GM23248 (cell line): Measurements from ENCODE around the gene SHROOM2. TPM values are rescaled to one million over a fixed set of nuclear protein-coding genes. Genes with fewer than 3 reads are reported as not detected.
"Not testable (repeated sequence)": the region's sequence is repeated elsewhere in the genome, so short reads cannot be mapped to it uniquely, and the experiment has no call there.

Experiments used
- DNase-seq: peaks from one replicate; pipeline ENCODE4 v3.0.0-alpha.2; 2015
- H2AFZ ChIP-seq: fragments of 200-600 bp; sonication (generic); 2 replicates; pipeline ENCODE4 v1.6.1; 2016; ENCODE audit warnings: antibody characterized with exemption
- H3F3A ChIP-seq: fragments of 200-600 bp; sonication (generic); 2 replicates; pipeline ENCODE4 v1.6.1; 2016; ENCODE audit warnings: mild to moderate bottlenecking, antibody characterized with exemption, mixed run types; ENCODE audit not compliant: insufficient read depth
- H3K27ac ChIP-seq: fragments of 200-600 bp; sonication (generic); 2 replicates; pipeline ENCODE4 v1.5.1; 2016; ENCODE audit warnings: mild to moderate bottlenecking
- H3K27me3 ChIP-seq: fragments of 200-600 bp; sonication (generic); replicated peaks from 2 replicates; pipeline ENCODE4 v1.6.1; 2016; ENCODE audit warnings: mild to moderate bottlenecking; ENCODE audit not compliant: insufficient read depth
- H3K36me3 ChIP-seq: fragments of 200-600 bp; sonication (generic); 2 replicates; pipeline ENCODE4 v1.6.1; 2016; ENCODE audit warnings: low read depth, mild to moderate bottlenecking
- H3K4me1 ChIP-seq: fragments of 200-600 bp; sonication (generic); 2 replicates; pipeline ENCODE4 v1.6.1; 2016; ENCODE audit warnings: mild to moderate bottlenecking; ENCODE audit not compliant: insufficient read depth
- H3K4me2 ChIP-seq: fragments of 200-600 bp; sonication (generic); one replicate; pipeline ENCODE4 v1.6.1; 2016; ENCODE audit warnings: mild to moderate bottlenecking; ENCODE audit not compliant: unreplicated experiment
- H3K4me3 ChIP-seq: fragments of 200-600 bp; sonication (generic); 2 replicates; pipeline ENCODE4 v1.5.1; 2016; ENCODE audit warnings: mild to moderate bottlenecking
- H3K79me2 ChIP-seq: fragments of 200-600 bp; sonication (generic); 2 replicates; pipeline ENCODE4 v1.6.1; 2016; ENCODE audit warnings: mild to moderate bottlenecking; ENCODE audit not compliant: insufficient read depth
- H3K9ac ChIP-seq: fragments of 200-600 bp; sonication (generic); 2 replicates; pipeline ENCODE4 v1.6.1; 2016; ENCODE audit warnings: mild to moderate bottlenecking
- H3K9me2 ChIP-seq: fragments of 200-600 bp; sonication (generic); 2 replicates; pipeline ENCODE4 v1.6.1; 2016; ENCODE audit warnings: mixed run types, mild to moderate bottlenecking, moderate library complexity; ENCODE audit not compliant: insufficient read depth
- H3K9me3 ChIP-seq: fragments of 200-600 bp; sonication (generic); one replicate; pipeline ENCODE4 v1.6.1; 2017; ENCODE audit warnings: low read depth
- H4K20me1 ChIP-seq: fragments of 200-600 bp; sonication (generic); 2 replicates; pipeline ENCODE4 v1.6.0; 2016; ENCODE audit not compliant: insufficient read depth
- EZH2 ChIP-seq: fragments of 200-600 bp; sonication (generic); IDR thresholded peaks from 2 replicates; pipeline ENCODE4 v1.6.1; 2018; ENCODE audit warnings: antibody characterized with exemption, mild to moderate bottlenecking; ENCODE audit not compliant: insufficient read depth, poor library complexity, severe bottlenecking
- EZH2phosphoT487 ChIP-seq: fragments of 200-600 bp; sonication (generic); IDR thresholded peaks from 2 replicates; pipeline ENCODE4 v1.6.1; 2018; ENCODE audit warnings: antibody characterized with exemption, moderate library complexity, mild to moderate bottlenecking, low read depth; ENCODE audit not compliant: insufficient read depth
- WGBS, 2 experiments: methylation state at CpG; one replicate each; pipeline ENCODE4 v1.1.6; 2015 to 2017; ENCODE audit warnings: low lambda C conversion rate in 2 of 2, low coverage in 1 of 2; ENCODE audit errors: missing lambda C conversion rate in 2 of 2; 5-methylcytosine and 5-hydroxymethylcytosine counted together
- in situ Hi-C: fragments of 300-500 bp; cut with MboI; formaldehyde crosslinking; loops from 2 replicates; pipeline ENCODE4 v1.15.0; 2020
- polyA plus RNA-seq: library from polyadenylated mRNA; unstranded; fragments of >200 nt; fragmentation: Nextera tagmentation; extraction: Ambion mirVana; gene quantifications from 2 replicates; pipeline ENCODE4 v1.2.1, GENCODE V29; 2016
- total RNA-seq: library from RNA; depleted of rRNA; stranded (reverse); fragments of >200 nt; shearing (Covaris generic); gene quantifications from 2 replicates; pipeline ENCODE4 v1.2.3, GENCODE V29; 2014

Gene SHROOM2
- total and polyA plus RNA-seq, 2 experiments from 2014 or later: 0.22 to 0.63 TPM

GRCh38 chrX:9856588-9856987 is 70.4 kb downstream of the SHROOM2 start:
- no peaks in the 10 kb centered on the region for H3K9me3 ChIP-seq
- H3K36me3 ChIP-seq: no peaks in the 10 kb centered on the region
- no peaks in the 10 kb centered on the region for H3K79me2 ChIP-seq
- no peaks in the 10 kb centered on the region for H3K27me3 ChIP-seq
- no peak overlapping the region for H3K27ac ChIP-seq
- no peaks in the 10 kb centered on the region for H4K20me1 ChIP-seq
- no peaks in the 10 kb centered on the region for H3K9me2 ChIP-seq
- in situ Hi-C loops: no loop called here
- TF ChIP-seq EZH2 (no peak), EZH2phosphoT487 (no peak)
- no peak overlapping the region for H3K4me3 ChIP-seq
- WGBS, 2 experiments: 78 to 82% methylated on average over 9 of the region's 9 CpGs
- no peak overlapping the region for H3K4me2 ChIP-seq
- H3K9ac ChIP-seq: no peak overlapping the region
- no peak for DNase-seq
- peaks cover 7% of the 10 kb centered on the region; the same call in 1 of the 2 replicates for H3K4me1 ChIP-seq
- no peaks in the 10 kb centered on the region for H3F3A ChIP-seq
- no peak overlapping the region for H2AFZ ChIP-seq

- in situ Hi-C loops: no loop called here
- 71 to 73% methylated on average over 21 of the region's 21 CpGs for WGBS, 2 experiments
Measured at GRCh38 chrX:9857575-9858474, 71.6 kb downstream of the SHROOM2 start.

GRCh38 chrX:9858684-9859083 is 72.5 kb downstream of the SHROOM2 start:
- H3K36me3 ChIP-seq, H3K4me3 ChIP-seq, H2AFZ ChIP-seq, H3K27ac ChIP-seq, H3K27me3 ChIP-seq, DNase-seq, H3K9me3 ChIP-seq, H3F3A ChIP-seq, H3K4me1 ChIP-seq, H4K20me1 ChIP-seq, H3K9ac ChIP-seq, H3K4me2 ChIP-seq, H3K9me2 ChIP-seq, H3K79me2 ChIP-seq, in situ Hi-C loops: not testable (repeated sequence)
- 86 to 97% methylated on average over 6 to 11 of the region's 11 CpGs for WGBS, 2 experiments

More at GRCh38 chrX:9857575-9858474, 71.6 kb downstream of the SHROOM2 start:
- Histone ChIP-seq H3K36me3 (no peaks in the 10 kb centered on the region), H4K20me1 (no peaks in the 10 kb centered on the region), H3K9me2 (no peaks in the 10 kb centered on the region), H2AFZ (no peak overlapping the region), H3K79me2 (no peaks in the 10 kb centered on the region), H3K4me1 (peaks cover 7% of the 10 kb centered on the region; the same call in 1 of the 2 replicates), H3K27me3 (no peaks in the 10 kb centered on the region), H3K4me3 (no peak overlapping the region), H3F3A (no peaks in the 10 kb centered on the region), H3K4me2 (no peak overlapping the region), H3K27ac (no peak overlapping the region), H3K9me3 (no peaks in the 10 kb centered on the region), H3K9ac (no peak overlapping the region)
- no peak for DNase-seq
- TF ChIP-seq EZH2: no peak
- TF ChIP-seq EZH2phosphoT487: no peak

- Histone ChIP-seq H3K4me3 (no peak overlapping the region), H3K9me2 (no peaks in the 10 kb centered on the region), H2AFZ (no peak overlapping the region), H3K27ac (no peak overlapping the region), H3K27me3 (no peaks in the 10 kb centered on the region), H3K79me2 (no peaks in the 10 kb centered on the region), H3K4me1 (peaks cover 7% of the 10 kb centered on the region; the same call in 1 of the 2 replicates), H3K4me2 (no peak overlapping the region), H4K20me1 (no peaks in the 10 kb centered on the region), H3F3A (no peaks in the 10 kb centered on the region), H3K9me3 (no peaks in the 10 kb centered on the region), H3K9ac (no peak overlapping the region), H3K36me3 (no peaks in the 10 kb centered on the region)
- peak; percentile 68 for DNase-seq
- TF ChIP-seq EZH2 (no peak), EZH2phosphoT487 (no peak)
- in situ Hi-C loops: no loop called here
- WGBS, 2 experiments: 50 to 56% methylated on average over 11 to 14 of the region's 14 CpGs
Measured at GRCh38 chrX:9859711-9860555, 73.7 kb downstream of the SHROOM2 start.
